Left kidney (tissue), 2 donors: ENCODE measurements around the gene KNCN. TPM values are rescaled to one million over a fixed set of nuclear protein-coding genes. Genes with fewer than 3 reads are reported as not detected.

Experiments used
- DNase-seq: peaks from one replicate; pipeline ENCODE4 v3.0.0-alpha.2; 2013
- polyA plus RNA-seq: library from polyadenylated mRNA; unstranded; fragments of 120-200 nt; gene quantifications from one replicate; pipeline ENCODE4 v1.2.1, GENCODE V29; 2013; ENCODE audit not compliant: insufficient read length

KNCN gene
- polyA plus RNA-seq, 1 donor = not detected

- DNase-seq = no peak
Measured at GRCh38 chr1:46543761-46544560, 7.5 kb downstream of the KNCN start.

GRCh38 chr1:46543382-46543760 is 8.1 kb downstream of the KNCN start:
- no peak for DNase-seq

- no peak for DNase-seq
Measured at GRCh38 chr1:46539972-46540371, 11.5 kb downstream of the KNCN start.

- DNase-seq = no peak
Measured at GRCh38 chr1:46538147-46538546, 13.3 kb downstream of the KNCN start.

GRCh38 chr1:46537651-46538050 is 13.8 kb downstream of the KNCN start:
- no peak for DNase-seq

GRCh38 chr1:46536527-46536926 is 14.9 kb downstream of the KNCN start:
- no peak for DNase-seq

- no peak for DNase-seq
Measured at GRCh38 chr1:46535063-46535462, 16.4 kb downstream of the KNCN start.

GRCh38 chr1:46533179-46533864 is 18.1 kb downstream of the KNCN start:
- no peak for DNase-seq

- no peak for DNase-seq
Measured at GRCh38 chr1:46532498-46533178, 18.8 kb downstream of the KNCN start.

GRCh38 chr1:46532095-46532494 is 19.4 kb downstream of the KNCN start:
- no peak for DNase-seq

- DNase-seq = no peak
Measured at GRCh38 chr1:46530791-46531409, 20.5 kb downstream of the KNCN start.

- DNase-seq = no peak
Measured at GRCh38 chr1:46530311-46530710, 21.1 kb downstream of the KNCN start.

GRCh38 chr1:46529031-46529630 is 22.3 kb downstream of the KNCN start:
- no peak for DNase-seq

GRCh38 chr1:46528297-46528955 is 23.0 kb downstream of the KNCN start:
- DNase-seq = no peak

GRCh38 chr1:46527474-46528296 is 23.8 kb downstream of the KNCN start:
- DNase-seq = no peak

- no peak for DNase-seq
Measured at GRCh38 chr1:46526691-46527291, 24.7 kb downstream of the KNCN start.

GRCh38 chr1:46526013-46526690 is 25.3 kb downstream of the KNCN start:
- no peak for DNase-seq

GRCh38 chr1:46525253-46525983 is 26.0 kb downstream of the KNCN start:
- DNase-seq = no peak

GRCh38 chr1:46524843-46525242 is 26.6 kb downstream of the KNCN start:
- no peak for DNase-seq
